Transverse colon (tissue), 4 donors: ENCODE results near the gene CIZ1. TPM values are rescaled to one million over a fixed set of nuclear protein-coding genes. Genes with fewer than 3 reads are reported as not detected.

Experiments
- DNase-seq: peaks from one replicate; pipeline ENCODE4 v3.0.0-alpha.2; 2019
- H3K27ac ChIP-seq, 4 donors: fragments of 200-600 bp; sonication (generic); 2 replicates each; pipeline ENCODE4 v1.5.1; 2016 to 2018; ENCODE audit warnings: inconsistent platforms in 4 of 4
- H3K27me3 ChIP-seq: fragments of 200-600 bp; sonication (generic); 2 replicates; pipeline ENCODE4 v1.5.1; 2017; ENCODE audit warnings: inconsistent platforms
- H3K36me3 ChIP-seq, 4 donors: fragments of 200-600 bp; sonication (generic); 2 replicates each; pipeline ENCODE4 v1.5.1; 2017 to 2019; ENCODE audit warnings: inconsistent platforms in 4 of 4
- H3K4me1 ChIP-seq, 4 donors: fragments of 200-600 bp; sonication (generic); 2 replicates each; pipeline ENCODE4 v1.5.1; 2017 to 2020; ENCODE audit warnings: inconsistent platforms in 4 of 4
- H3K4me3 ChIP-seq, 4 donors: fragments of 200-600 bp; sonication (generic); 1 replicate in 1 of 4; 2 replicates in 3 of 4; pipeline versions ENCODE4 v1.5.1 to v1.6.1; 2017 to 2019; ENCODE audit warnings: inconsistent platforms in 4 of 4
- H3K9me3 ChIP-seq, 2 donors: fragments of 200-600 bp; sonication (generic); 2 replicates each; pipeline ENCODE4 v1.5.1; 2017 to 2019; ENCODE audit warnings: inconsistent platforms in 2 of 2
- EP300 ChIP-seq: sonication (generic); formaldehyde crosslinking; IDR thresholded peaks from one replicate; pipeline ENCODE4 v1.6.1; 2017; ENCODE audit warnings: antibody characterized with exemption, low read depth
- POLR2A ChIP-seq: fragments of 450-650 bp; IDR thresholded peaks from one replicate; pipeline ENCODE4 v1.6.1; 2016; ENCODE audit warnings: antibody characterized with exemption, mild to moderate bottlenecking, moderate library complexity
- POLR2AphosphoS5 ChIP-seq, 3 donors: sonication (generic); formaldehyde crosslinking; IDR thresholded peaks; one replicate each; pipeline ENCODE4 v1.6.1; 2016; ENCODE audit warnings: antibody characterized with exemption in 3 of 3
- WGBS, 2 donors: methylation state at CpG; one replicate each; pipeline ENCODE4 v1.1.5; 2018; ENCODE audit warnings: low coverage in 1 of 2; 5-methylcytosine and 5-hydroxymethylcytosine counted together
- in situ Hi-C, 4 donors: fragments of 200-750 bp; cut with MboI; loops; one replicate each; pipeline versions ENCODE4 v1.15.0 to v1.15.1; 2017; ENCODE audit warnings: low sequenced_read_pairs in 3 of 4, low pct_ligation_motif_present in 1 of 4, low pct_unique_long_range_greater_than_20kb in 1 of 4
- intact Hi-C: fragments of 100-400 bp; cut with DNase I; formaldehyde crosslinking; loops from one replicate; pipeline ENCODE4 v1.15.1; 2023; ENCODE audit warnings: low total_unique reads
- total RNA-seq, 4 donors: library from RNA; depleted of rRNA; stranded (reverse); fragments of >200 nt; gene quantifications; one replicate each; pipeline ENCODE4 v1.1.0, GENCODE V29; 2016
- TF ChIP-seq, protein P1 (sequence below), 5 experiments: fragments of 200-600 bp in 3 of 5; fragments of 450-650 bp in 2 of 5; sonication (generic) in 3 of 5; IDR thresholded peaks; 1 replicate in 2 of 5; 2 replicates in 3 of 5; pipeline ENCODE4 v1.5.1; 2016 to 2017; ENCODE audit warnings: antibody characterized with exemption in 5 of 5, inconsistent platforms in 3 of 5, mild to moderate bottlenecking in 2 of 5, moderate library complexity in 1 of 5

The CIZ1 gene
- total RNA-seq, 4 donors from 2014 or later, result 59.9 to 211 (median 73.0) TPM

- Histone ChIP-seq H3K27ac (no peak overlapping the region), H3K4me1 (no peaks in the 10 kb centered on the region), H3K9me3 (no peaks in the 10 kb centered on the region), H3K4me3 (no peak overlapping the region), H3K36me3 (peaks cover 0 to 43% (median 18%) of the 10 kb centered on the region in 4 donors), H3K27me3 (no peaks in the 10 kb centered on the region)
- TF ChIP-seq, protein P1, sequence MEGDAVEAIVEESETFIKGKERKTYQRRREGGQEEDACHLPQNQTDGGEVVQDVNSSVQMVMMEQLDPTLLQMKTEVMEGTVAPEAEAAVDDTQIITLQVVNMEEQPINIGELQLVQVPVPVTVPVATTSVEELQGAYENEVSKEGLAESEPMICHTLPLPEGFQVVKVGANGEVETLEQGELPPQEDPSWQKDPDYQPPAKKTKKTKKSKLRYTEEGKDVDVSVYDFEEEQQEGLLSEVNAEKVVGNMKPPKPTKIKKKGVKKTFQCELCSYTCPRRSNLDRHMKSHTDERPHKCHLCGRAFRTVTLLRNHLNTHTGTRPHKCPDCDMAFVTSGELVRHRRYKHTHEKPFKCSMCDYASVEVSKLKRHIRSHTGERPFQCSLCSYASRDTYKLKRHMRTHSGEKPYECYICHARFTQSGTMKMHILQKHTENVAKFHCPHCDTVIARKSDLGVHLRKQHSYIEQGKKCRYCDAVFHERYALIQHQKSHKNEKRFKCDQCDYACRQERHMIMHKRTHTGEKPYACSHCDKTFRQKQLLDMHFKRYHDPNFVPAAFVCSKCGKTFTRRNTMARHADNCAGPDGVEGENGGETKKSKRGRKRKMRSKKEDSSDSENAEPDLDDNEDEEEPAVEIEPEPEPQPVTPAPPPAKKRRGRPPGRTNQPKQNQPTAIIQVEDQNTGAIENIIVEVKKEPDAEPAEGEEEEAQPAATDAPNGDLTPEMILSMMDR (IDR thresholded peaks at IDR 0.05), result no peak
- no peak for TF ChIP-seq EP300
- no peak for TF ChIP-seq POLR2A
- TF ChIP-seq POLR2AphosphoS5 (IDR thresholded peaks at IDR 0.05), result no peak
- in situ Hi-C loops (no loop called here), intact Hi-C loops (no loop called here)
- no peak for DNase-seq
- WGBS, 2 donors, result 80 to 100% methylated on average over 1 to 4 of the region's 4 CpGs
Measured at GRCh38 chr9:128174062-128174461, 17.3 kb downstream of the CIZ1 start.

GRCh38 chr9:128169925-128170324, 21.4 kb downstream of the CIZ1 start:
- Histone ChIP-seq H3K9me3 (no peaks in the 10 kb centered on the region), H3K36me3 (peaks cover 0 to 41% (median 17%) of the 10 kb centered on the region in 4 donors), H3K4me1 (no peaks in the 10 kb centered on the region), H3K27me3 (no peaks in the 10 kb centered on the region), H3K4me3 (no peak overlapping the region), H3K27ac (no peak overlapping the region)
- intact Hi-C loops (no loop called here), in situ Hi-C loops (no loop called here)
- TF ChIP-seq POLR2A (no peak), EP300 (no peak), POLR2AphosphoS5 (IDR thresholded peaks at IDR 0.05) (no peak)
- TF ChIP-seq, protein P1 (IDR thresholded peaks at IDR 0.05), result no peak
- DNase-seq, result no peak
- WGBS, 2 donors, result 96 to 100% methylated on average over 1 to 8 of the region's 8 CpGs

- H3K36me3 ChIP-seq, result peaks cover 0 to 41% (median 18%) of the 10 kb centered on the region in 4 donors
- in situ Hi-C loops, result no loop called here
- H3K27ac ChIP-seq, result no peak overlapping the region
- 92 to 95% methylated on average over 3 to 8 of the region's 8 CpGs for WGBS, 2 donors
- H3K4me1 ChIP-seq, result no peaks in the 10 kb centered on the region
- no peak overlapping the region for H3K4me3 ChIP-seq
- H3K9me3 ChIP-seq, result no peaks in the 10 kb centered on the region
- no peaks in the 10 kb centered on the region for H3K27me3 ChIP-seq
- DNase-seq, result no peak
- TF ChIP-seq EP300 (no peak), POLR2A (no peak), POLR2AphosphoS5 (IDR thresholded peaks at IDR 0.05) (no peak)
- TF ChIP-seq, protein P1 (IDR thresholded peaks at IDR 0.05), result no peak
- intact Hi-C loops, result no loop called here
Measured at GRCh38 chr9:128169492-128169891, 21.9 kb downstream of the CIZ1 start.

DNA sequence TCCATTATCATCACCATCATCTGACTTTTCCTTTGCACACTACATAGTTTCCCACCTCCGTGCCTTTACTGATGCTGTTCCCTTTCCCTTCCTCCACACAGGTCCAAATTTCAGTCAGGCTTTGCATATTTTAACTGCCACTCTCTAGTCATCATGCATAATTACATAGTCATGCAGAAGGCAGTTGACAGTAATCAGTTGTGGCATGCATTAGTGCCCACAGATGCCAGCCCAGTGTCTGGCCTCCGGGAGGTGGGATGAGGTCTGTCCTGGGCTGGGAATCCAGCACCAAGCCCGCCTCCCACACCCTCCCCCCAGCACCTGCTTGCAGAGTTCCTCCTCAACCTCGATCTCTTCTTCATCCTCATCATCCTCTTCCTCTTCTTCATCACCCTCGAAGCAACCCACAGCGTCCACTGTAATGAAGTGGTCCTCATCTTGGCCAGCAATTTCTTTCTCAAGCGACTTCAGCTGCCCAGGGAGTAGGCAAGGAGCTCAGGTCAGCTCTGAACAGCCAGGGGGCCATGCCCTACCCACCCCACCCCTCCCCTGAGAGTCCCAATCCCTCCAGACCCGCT, 22.6 kb downstream of the CIZ1 start:
- Histone ChIP-seq H3K27ac (no peak overlapping the region), H3K27me3 (no peaks in the 10 kb centered on the region), H3K4me1 (no peaks in the 10 kb centered on the region), H3K36me3 (peaks cover 0 to 41% (median 20%) of the 10 kb centered on the region in 4 donors), H3K9me3 (no peaks in the 10 kb centered on the region), H3K4me3 (no peak overlapping the region)
- no peak for DNase-seq
- intact Hi-C loops, result no loop called here
- WGBS, 2 donors, result 89% methylated on average over 8 of the region's 8 CpGs; no CpG with 5 or more reads in 1 of the 2 donors
- in situ Hi-C loops, result no loop called here
- TF ChIP-seq POLR2A (no peak), EP300 (no peak), POLR2AphosphoS5 (IDR thresholded peaks at IDR 0.05) (no peak)
- TF ChIP-seq, protein P1 (IDR thresholded peaks at IDR 0.05), result no peak
